ENCODE data around the gene GLT1D1.

GLT1D1 gene

GRCh38 chr12:128969480-128970055, 116.3 kb downstream of the GLT1D1 start:
- DNase-seq, result no peak

- no peak for DNase-seq
Observed at GRCh38 chr12:128970110-128970509, 116.8 kb downstream of the GLT1D1 start.

GRCh38 chr12:128970941-128971340, 117.7 kb downstream of the GLT1D1 start:
- no peak for DNase-seq

- DNase-seq, result no peak
Observed at GRCh38 chr12:128971802-128972201, 118.5 kb downstream of the GLT1D1 start.

GRCh38 chr12:128973883-128974681, 120.8 kb downstream of the GLT1D1 start:
- DNase-seq, result no peak

- no peak for DNase-seq
Observed at GRCh38 chr12:128974881-128975280, 121.6 kb downstream of the GLT1D1 start.

- DNase-seq, result no peak
Observed at GRCh38 chr12:128976120-128976738, 123.0 kb downstream of the GLT1D1 start.

- DNase-seq, result no peak
Observed at GRCh38 chr12:128977441-128977840, 124.2 kb downstream of the GLT1D1 start.

GRCh38 chr12:128978067-128978466, 124.8 kb downstream of the GLT1D1 start:
- DNase-seq, result no peak

- no peak for DNase-seq
Observed at GRCh38 chr12:128980623-128981022, 127.3 kb downstream of the GLT1D1 start.

- no peak for DNase-seq
Observed at GRCh38 chr12:128981971-128982533, 128.8 kb downstream of the GLT1D1 start.

- no peak for DNase-seq
Observed at GRCh38 chr12:128982933-128983332, 129.7 kb downstream of the GLT1D1 start.

- no peak for DNase-seq
Observed at GRCh38 chr12:128983371-128983770, 130.1 kb downstream of the GLT1D1 start.

GRCh38 chr12:128986957-128987356, 133.7 kb downstream of the GLT1D1 start:
- DNase-seq, result no peak

GRCh38 chr12:128989287-128989686, 136.0 kb downstream of the GLT1D1 start:
- DNase-seq, result no peak

- no peak for DNase-seq
Observed at GRCh38 chr12:128991716-128992115, 138.4 kb downstream of the GLT1D1 start.

GRCh38 chr12:128992116-128992515, 138.8 kb downstream of the GLT1D1 start:
- DNase-seq, result no peak

GRCh38 chr12:128992550-128992949, 139.3 kb downstream of the GLT1D1 start:
- no peak for DNase-seq

- no peak for DNase-seq
Observed at GRCh38 chr12:128994856-128995255, 141.6 kb downstream of the GLT1D1 start.

- no peak for DNase-seq
Observed at GRCh38 chr12:128995619-128996018, 142.3 kb downstream of the GLT1D1 start.

GRCh38 chr12:129001826-129002225, 148.5 kb downstream of the GLT1D1 start:
- DNase-seq, result no peak

- DNase-seq, result no peak
Observed at GRCh38 chr12:129002427-129002826, 149.1 kb downstream of the GLT1D1 start.

GRCh38 chr12:129005416-129005815, 152.1 kb downstream of the GLT1D1 start:
- DNase-seq, result no peak

- DNase-seq, result no peak
Observed at GRCh38 chr12:129005829-129006228, 152.6 kb downstream of the GLT1D1 start.

Measured in GF-D8 (cell line).